Colonic mucosa (tissue), 4 donors: ENCODE data around the gene MCCC1. TPM values are rescaled to one million over a fixed set of nuclear protein-coding genes. Genes with fewer than 3 reads are reported as not detected.
"Not testable (repeated sequence)": the region's sequence is repeated elsewhere in the genome, so short reads cannot be mapped to it uniquely, and the experiment has no call there.

Experiments
- DNase-seq: peaks from one replicate; pipeline ENCODE4 v3.0.0-alpha.2; 2020
- H3K27ac ChIP-seq: fragments of 200-600 bp; one replicate; pipeline ENCODE4 v1.8.0; 2021
- H3K27me3 ChIP-seq: fragments of 200-600 bp; one replicate; pipeline ENCODE4 v1.8.0; 2021
- H3K36me3 ChIP-seq: fragments of 200-600 bp; one replicate; pipeline ENCODE4 v1.8.0; 2021
- H3K4me1 ChIP-seq: fragments of 200-600 bp; one replicate; pipeline ENCODE4 v1.8.0; 2021; ENCODE audit warnings: mild to moderate bottlenecking
- H3K4me3 ChIP-seq: fragments of 200-600 bp; one replicate; pipeline ENCODE4 v1.8.0; 2021
- H3K9ac ChIP-seq, 2 donors: one replicate each; pipeline ENCODE4 v1.7.0; 2013; ENCODE audit warnings: control low read depth in 2 of 2, low read depth in 2 of 2, low read length in 2 of 2
- H3K9me3 ChIP-seq: fragments of 200-600 bp; one replicate; pipeline ENCODE4 v1.8.0; 2021
- CTCF ChIP-seq: fragments of 200-600 bp; IDR thresholded peaks from one replicate; pipeline ENCODE4 v1.8.0; 2022; ENCODE audit warnings: antibody characterized with exemption, mild to moderate bottlenecking
- intact Hi-C: fragments of 100-400 bp; cut with DNase I; formaldehyde crosslinking; loops from one replicate; pipeline ENCODE4 v1.14.1; 2022
- total RNA-seq, 2 donors: library from RNA; stranded (reverse); fragmentation: NEBNext Ultra II Directional in 1 of 2; extraction: Animal tissue kit (Norgen Biotek cat#: 25700) in 1 of 2; gene quantifications; one replicate each; pipeline ENCODE4 v1.2.1, GENCODE V29; 2021
- donor health status: healthy.
- donor health status: DM: no; HTN: no; CAD: no.
- donor health status: DM: no; HTN: no; CAD: no.

Gene MCCC1
- total RNA-seq, 2 donors from 2014 or later, result 24.9 to 27.2 TPM

GRCh38 chr3:183006396-183007002, 92.8 kb downstream of the MCCC1 start:
- H3K4me1 ChIP-seq, result no peaks in the 10 kb centered on the region
- H3K9ac ChIP-seq, result no peak overlapping the region
- H3K4me3 ChIP-seq, result no peak overlapping the region
- no peak for DNase-seq
- no peak overlapping the region for H3K27ac ChIP-seq
- no peak for TF ChIP-seq CTCF
- intact Hi-C loops, result no loop called here
- H3K27me3 ChIP-seq, result no peaks in the 10 kb centered on the region
- no peaks in the 10 kb centered on the region for H3K36me3 ChIP-seq
- H3K9me3 ChIP-seq, result no peaks in the 10 kb centered on the region

- H3K36me3 ChIP-seq, result no peaks in the 10 kb centered on the region
- H3K4me1 ChIP-seq, result no peaks in the 10 kb centered on the region
- no peaks in the 10 kb centered on the region for H3K9me3 ChIP-seq
- no peak for TF ChIP-seq CTCF
- no peak for DNase-seq
- intact Hi-C loops, result no loop called here
- no peak overlapping the region for H3K4me3 ChIP-seq
- H3K27ac ChIP-seq, result no peak overlapping the region
- H3K27me3 ChIP-seq, result no peaks in the 10 kb centered on the region
- H3K9ac ChIP-seq, result no peak overlapping the region
Observed at GRCh38 chr3:182999767-183000166, 99.5 kb downstream of the MCCC1 start.

GRCh38 chr3:182993486-182994201, 105.7 kb downstream of the MCCC1 start:
- H3K9me3 ChIP-seq, DNase-seq, H3K4me3 ChIP-seq, H3K36me3 ChIP-seq, H3K4me1 ChIP-seq, H3K9ac ChIP-seq, H3K27ac ChIP-seq, intact Hi-C loops, H3K27me3 ChIP-seq: not testable (repeated sequence)

GRCh38 chr3:182989566-182989965, 109.7 kb downstream of the MCCC1 start:
- TF ChIP-seq CTCF, result no peak
- Histone ChIP-seq H3K9me3 (no peaks in the 10 kb centered on the region), H3K4me3 (no peak overlapping the region), H3K27me3 (no peaks in the 10 kb centered on the region), H3K4me1 (no peaks in the 10 kb centered on the region), H3K27ac (no peak overlapping the region), H3K9ac (no peak overlapping the region), H3K36me3 (no peaks in the 10 kb centered on the region)
- intact Hi-C loops, result no loop called here
- DNase-seq, result no peak

- H3K4me3 ChIP-seq, result no peak overlapping the region
- DNase-seq, result no peak
- no peak for TF ChIP-seq CTCF
- H3K27ac ChIP-seq, result no peak overlapping the region
- H3K4me1 ChIP-seq, result no peaks in the 10 kb centered on the region
- H3K9me3 ChIP-seq, result no peaks in the 10 kb centered on the region
- H3K36me3 ChIP-seq, result no peaks in the 10 kb centered on the region
- intact Hi-C loops, result no loop called here
- H3K27me3 ChIP-seq, result no peaks in the 10 kb centered on the region
- H3K9ac ChIP-seq, result no peak overlapping the region
Observed at GRCh38 chr3:182986021-182986420, 113.3 kb downstream of the MCCC1 start.

- H3K9me3 ChIP-seq, result no peaks in the 10 kb centered on the region
- no peak overlapping the region for H3K27ac ChIP-seq
- intact Hi-C loops, result loop anchor here (5.0 kb wide), 1 partner anchor 113 kb away; the partner anchor contains the start of gene MCCC1
- TF ChIP-seq CTCF, result no peak
- no peaks in the 10 kb centered on the region for H3K27me3 ChIP-seq
- DNase-seq, result no peak
- no peak overlapping the region for H3K9ac ChIP-seq
- no peaks in the 10 kb centered on the region for H3K36me3 ChIP-seq
- H3K4me1 ChIP-seq, result peaks cover under 1% of the 10 kb centered on the region
- H3K4me3 ChIP-seq, result no peak overlapping the region
Observed at GRCh38 chr3:182983876-182984275, 115.4 kb downstream of the MCCC1 start.
